Transverse colon (tissue), 3 donors: ENCODE measurements around the gene UMAD1.

ENCODE experiments used
- EP300 ChIP-seq: sonication (generic); formaldehyde crosslinking; IDR thresholded peaks from one replicate; pipeline ENCODE4 v1.6.1; 2017; ENCODE audit warnings: antibody characterized with exemption, low read depth
- TF ChIP-seq, protein P1 (sequence below), 5 experiments: fragments of 200-600 bp in 3 of 5; fragments of 450-650 bp in 2 of 5; sonication (generic) in 3 of 5; IDR thresholded peaks; 1 replicate in 2 of 5; 2 replicates in 3 of 5; pipeline ENCODE4 v1.5.1; 2016 to 2017; ENCODE audit warnings: antibody characterized with exemption in 5 of 5, inconsistent platforms in 3 of 5, mild to moderate bottlenecking in 2 of 5, moderate library complexity in 1 of 5

DNA sequence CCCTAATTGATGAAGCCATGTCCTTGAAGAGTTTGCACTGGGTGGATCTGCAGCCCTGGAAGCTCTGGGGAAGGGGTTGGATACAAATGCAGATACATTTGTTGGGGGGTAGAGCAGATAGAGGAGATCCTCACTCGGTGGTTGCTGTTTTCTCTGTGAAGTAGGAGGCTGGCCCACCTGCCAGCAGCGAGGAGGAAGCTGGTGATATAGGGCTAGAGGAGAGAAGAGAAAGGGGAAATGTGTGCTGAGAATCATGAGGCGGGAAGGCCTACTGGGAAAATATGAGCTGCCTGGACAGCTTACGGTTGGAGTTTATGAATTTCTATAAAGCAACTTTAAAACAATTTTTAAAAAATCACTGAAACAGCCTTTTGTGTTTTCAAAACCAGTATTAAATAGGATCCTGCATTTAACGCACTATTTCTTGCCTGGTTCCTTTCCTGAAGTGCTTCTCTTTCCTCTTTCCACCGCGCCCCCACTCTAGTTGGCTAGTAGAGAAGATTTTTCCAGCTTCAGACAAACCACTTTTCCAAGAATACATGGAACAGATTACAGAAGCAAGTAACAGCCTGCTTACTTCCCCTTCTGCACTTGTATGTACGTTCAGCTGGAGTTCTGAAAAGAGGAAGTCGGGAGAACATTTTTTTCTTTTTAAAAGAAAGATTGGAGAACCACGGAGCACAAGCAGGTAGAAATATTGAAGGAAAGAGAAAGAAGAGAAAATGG, 227.5 kb downstream of the UMAD1 start:
- TF ChIP-seq, protein P1, sequence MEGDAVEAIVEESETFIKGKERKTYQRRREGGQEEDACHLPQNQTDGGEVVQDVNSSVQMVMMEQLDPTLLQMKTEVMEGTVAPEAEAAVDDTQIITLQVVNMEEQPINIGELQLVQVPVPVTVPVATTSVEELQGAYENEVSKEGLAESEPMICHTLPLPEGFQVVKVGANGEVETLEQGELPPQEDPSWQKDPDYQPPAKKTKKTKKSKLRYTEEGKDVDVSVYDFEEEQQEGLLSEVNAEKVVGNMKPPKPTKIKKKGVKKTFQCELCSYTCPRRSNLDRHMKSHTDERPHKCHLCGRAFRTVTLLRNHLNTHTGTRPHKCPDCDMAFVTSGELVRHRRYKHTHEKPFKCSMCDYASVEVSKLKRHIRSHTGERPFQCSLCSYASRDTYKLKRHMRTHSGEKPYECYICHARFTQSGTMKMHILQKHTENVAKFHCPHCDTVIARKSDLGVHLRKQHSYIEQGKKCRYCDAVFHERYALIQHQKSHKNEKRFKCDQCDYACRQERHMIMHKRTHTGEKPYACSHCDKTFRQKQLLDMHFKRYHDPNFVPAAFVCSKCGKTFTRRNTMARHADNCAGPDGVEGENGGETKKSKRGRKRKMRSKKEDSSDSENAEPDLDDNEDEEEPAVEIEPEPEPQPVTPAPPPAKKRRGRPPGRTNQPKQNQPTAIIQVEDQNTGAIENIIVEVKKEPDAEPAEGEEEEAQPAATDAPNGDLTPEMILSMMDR (IDR thresholded peaks at IDR 0.05), result no peak
- no peak for TF ChIP-seq EP300
